Measurements from ENCODE around the gene CPD. TPM values are rescaled to one million over a fixed set of nuclear protein-coding genes. Genes with fewer than 3 reads are reported as not detected.
"Not testable (repeated sequence)": the region's sequence is repeated elsewhere in the genome, so short reads cannot be mapped to it uniquely, and the experiment has no call there.

The CPD gene
- total RNA-seq, 4 donors from 2014 or later = 54.6 to 144 (median 104) TPM

GRCh38 chr17:30414486-30414885 lies 35.8 kb downstream of the CPD start:
- Histone ChIP-seq H3K27me3 (no peaks in the 10 kb centered on the region), H3K4me3 (no peak overlapping the region), H3K27ac (peak overlapping the region in 1 of 2 donors; percentile 31), H3K36me3 (no peaks in the 10 kb centered on the region), H3K9me3 (no peaks in the 10 kb centered on the region), H3K4me1 (no peaks in the 10 kb centered on the region)
- DNase-seq = no peak
- no peak for TF ChIP-seq POLR2A (IDR thresholded peaks at IDR 0.05)
- no peak for TF ChIP-seq CTCF (IDR thresholded peaks at IDR 0.05)
- intact Hi-C loops (cut with DNase I; ENCODE audit: low total_unique reads) = no loop called here

DNA sequence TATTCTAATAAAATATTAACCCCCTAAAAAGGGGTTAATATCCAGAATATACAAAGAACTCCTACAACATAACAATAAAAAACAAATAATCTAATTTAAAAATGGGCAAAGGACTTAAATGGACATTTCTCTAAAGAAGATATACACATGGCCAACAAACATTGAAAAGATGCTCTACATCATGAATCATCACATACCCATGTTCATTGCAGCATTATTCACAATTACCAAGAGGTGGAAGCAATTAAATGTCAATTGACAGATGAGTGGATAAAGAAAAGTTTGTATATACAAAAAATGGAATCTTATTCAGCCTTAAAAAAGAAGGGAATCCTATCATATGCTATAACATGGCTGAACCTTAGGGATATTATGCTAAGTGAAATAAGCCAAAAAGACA lies 36.8 kb downstream of the CPD start:
- H3K27me3 ChIP-seq = no peaks in the 10 kb centered on the region
- no peaks in the 10 kb centered on the region for H3K36me3 ChIP-seq
- no peaks in the 10 kb centered on the region for H3K9me3 ChIP-seq
- no peak overlapping the region for H3K4me3 ChIP-seq
- no peaks in the 10 kb centered on the region for H3K4me1 ChIP-seq
- TF ChIP-seq CTCF (IDR thresholded peaks at IDR 0.05) (no peak), POLR2A (IDR thresholded peaks at IDR 0.05) (no peak)
- DNase-seq = no peak
- no peak overlapping the region for H3K27ac ChIP-seq
- intact Hi-C loops (cut with DNase I; ENCODE audit: low total_unique reads) = no loop called here

DNA sequence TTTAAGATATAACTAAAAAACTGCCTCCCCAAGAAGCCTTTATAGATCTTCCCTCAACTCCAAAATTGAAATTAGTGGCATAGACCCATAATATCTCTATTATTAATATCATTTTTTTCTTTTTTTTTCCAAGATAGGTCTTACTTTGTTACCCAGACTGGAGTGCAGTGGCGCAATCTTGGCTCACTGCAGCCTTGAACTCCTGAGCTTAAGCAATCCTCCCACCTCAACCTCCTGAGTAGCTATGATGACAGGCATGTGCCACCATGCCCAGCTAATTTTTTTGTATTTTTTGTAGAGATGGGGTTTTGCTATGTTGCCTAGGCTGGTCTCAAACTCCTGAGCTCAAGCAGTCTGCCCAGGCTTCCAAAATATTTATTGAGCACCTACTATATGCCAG lies 39.3 kb downstream of the CPD start:
- H3K4me3 ChIP-seq; H3K27me3 ChIP-seq; DNase-seq; H3K9me3 ChIP-seq; intact Hi-C loops (cut with DNase I; ENCODE audit: low total_unique reads); H3K36me3 ChIP-seq; H3K27ac ChIP-seq; H3K4me1 ChIP-seq: not testable (repeated sequence)

DNA sequence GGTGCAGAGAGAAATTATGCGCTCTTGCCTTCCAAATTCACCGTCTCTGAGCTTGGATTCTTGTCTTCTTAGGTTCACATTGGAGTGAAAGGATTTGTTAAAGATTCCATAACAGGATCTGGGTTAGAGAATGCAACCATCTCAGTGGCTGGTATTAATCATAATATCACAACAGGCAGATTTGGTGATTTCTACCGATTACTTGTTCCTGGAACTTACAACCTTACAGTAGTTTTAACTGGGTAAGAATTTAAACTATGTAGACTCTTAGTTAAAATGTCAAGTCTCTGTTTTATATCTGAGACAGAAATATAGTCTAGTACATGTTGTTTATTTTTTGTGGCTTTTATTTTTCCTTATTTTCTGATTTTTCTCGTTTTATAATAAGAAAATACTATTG lies 42.9 kb downstream of the CPD start:
- Histone ChIP-seq H3K4me1 (no peaks in the 10 kb centered on the region), H3K9me3 (no peaks in the 10 kb centered on the region), H3K4me3 (no peak overlapping the region), H3K27ac (peak overlapping the region in 1 of 2 donors; percentile 29), H3K36me3 (no peaks in the 10 kb centered on the region), H3K27me3 (no peaks in the 10 kb centered on the region)
- intact Hi-C loops (cut with DNase I; ENCODE audit: low total_unique reads) = no loop called here
- no peak for TF ChIP-seq CTCF (IDR thresholded peaks at IDR 0.05)
- no peak for TF ChIP-seq POLR2A (IDR thresholded peaks at IDR 0.05)
- DNase-seq = no peak

DNA sequence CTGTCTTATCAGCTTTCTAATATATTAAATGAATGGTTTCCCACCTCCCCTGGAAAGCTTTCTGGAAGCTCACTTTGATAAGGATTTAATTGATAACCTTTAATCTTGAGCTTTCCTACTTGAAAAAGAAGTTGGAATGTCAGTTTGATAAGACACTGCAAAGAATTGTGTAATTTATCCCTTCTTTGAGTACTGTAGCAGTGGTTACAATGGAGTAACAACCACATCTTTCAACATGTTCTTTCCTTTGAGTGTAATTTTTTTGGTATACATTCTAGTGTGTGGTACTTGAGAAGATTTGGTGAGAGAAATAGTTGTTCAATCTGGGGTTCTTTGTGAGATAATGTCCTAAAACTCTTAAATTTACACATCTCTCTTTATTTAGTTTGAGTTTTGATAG lies 43.4 kb downstream of the CPD start:
- Histone ChIP-seq H3K4me1 (no peaks in the 10 kb centered on the region), H3K36me3 (no peaks in the 10 kb centered on the region), H3K27ac (peak overlapping the region in 1 of 2 donors; percentile 29), H3K27me3 (no peaks in the 10 kb centered on the region), H3K4me3 (no peak overlapping the region), H3K9me3 (no peaks in the 10 kb centered on the region)
- no peak for TF ChIP-seq POLR2A (IDR thresholded peaks at IDR 0.05)
- no peak for TF ChIP-seq CTCF (IDR thresholded peaks at IDR 0.05)
- intact Hi-C loops (cut with DNase I; ENCODE audit: low total_unique reads) = no loop called here
- DNase-seq = no peak

DNA sequence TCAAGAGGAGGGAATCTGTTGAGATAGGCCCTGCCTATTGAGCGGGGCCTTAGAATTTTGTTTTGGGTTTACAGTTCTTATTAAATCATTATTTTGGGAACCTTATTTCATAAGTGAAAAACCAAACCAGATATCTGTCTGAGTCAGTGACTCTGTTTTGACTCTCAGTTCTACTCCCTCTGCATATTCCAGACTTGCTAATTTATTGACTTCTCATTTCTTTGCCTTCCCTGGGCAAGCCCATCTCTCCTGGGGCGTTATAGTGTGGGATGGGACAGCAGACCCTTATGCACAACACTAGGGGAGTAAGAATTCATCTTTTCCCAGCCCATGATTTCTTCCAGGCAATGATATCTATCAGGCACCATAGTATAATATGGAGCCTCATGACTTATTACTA lies 45.7 kb downstream of the CPD start:
- Histone ChIP-seq H3K9me3 (no peaks in the 10 kb centered on the region), H3K27me3 (no peaks in the 10 kb centered on the region), H3K36me3 (no peaks in the 10 kb centered on the region), H3K4me3 (no peak overlapping the region), H3K4me1 (peaks cover 0 to under 1% of the 10 kb centered on the region in 2 donors), H3K27ac (no peak overlapping the region)
- TF ChIP-seq POLR2A (IDR thresholded peaks at IDR 0.05) (no peak), CTCF (IDR thresholded peaks at IDR 0.05) (no peak)
- no peak for DNase-seq
- intact Hi-C loops (cut with DNase I; ENCODE audit: low total_unique reads) = no loop called here

Data from uterus (tissue), 4 donors.